Pancreas (tissue), 10 donors: Measurements from ENCODE around the gene CES4A. TPM values are rescaled to one million over a fixed set of nuclear protein-coding genes. Genes with fewer than 3 reads are reported as not detected.

Source experiments
- ATAC-seq, 4 donors: fragments of 200-7000 bp; cut with Tn5 transposase; one replicate each; pipeline versions ENCODE4 v1.8.0 to v1.9.1; 2020; ENCODE audit warnings: mild to moderate bottlenecking in 4 of 4, moderate library complexity in 4 of 4
- DNase-seq, 6 donors: peaks; one replicate each; pipeline ENCODE4 v3.0.0-alpha.2; 2020
- FAIRE-seq: peaks from 2 replicates; lab custom pipeline; 2012; peaks lifted over from hg19 to GRCh38; lab: Jason Lieb, UNC
- H3K27ac ChIP-seq, 4 donors: fragments of 200-600 bp; sonication (generic); 1 replicate in 3 of 4; 2 replicates in 1 of 4; pipeline versions ENCODE4 v1.5.0 to v1.8.0; 2020
- H3K27me3 ChIP-seq, 4 donors: fragments of 200-600 bp; one replicate each; pipeline ENCODE4 v1.8.0; 2021
- H3K36me3 ChIP-seq, 3 donors: fragments of 200-600 bp; sonication (generic) in 1 of 3; one replicate each; pipeline versions ENCODE4 v1.5.0 to v1.8.0; 2020 to 2021
- H3K4me1 ChIP-seq, 3 donors: fragments of 200-600 bp; one replicate each; pipeline ENCODE4 v1.8.0; 2021
- H3K4me3 ChIP-seq, 4 donors: fragments of 200-600 bp; sonication (generic) in 2 of 4; one replicate each; pipeline versions ENCODE4 v1.5.0 to v1.8.0; 2020 to 2021
- H3K9me3 ChIP-seq, 4 donors: fragments of 200-600 bp; one replicate each; pipeline ENCODE4 v1.8.0; 2021
- CTCF ChIP-seq, 4 donors: fragments of 200-600 bp; sonication (generic) in 3 of 4; IDR thresholded peaks; one replicate each; pipeline versions ENCODE4 v1.5.0 to v1.8.0; 2021; ENCODE audit warnings: antibody characterized with exemption in 4 of 4
- WGBS, 2 donors: extraction: QIAGEN DNeasy Blood & Tissue Kit; methylation state at CpG; one replicate each; pipeline ENCODE4 v1.1.7; 2013; 5-methylcytosine and 5-hydroxymethylcytosine counted together
- intact Hi-C, 3 donors: fragments of 100-400 bp; cut with DNase I; formaldehyde crosslinking; loops; one replicate each; pipeline versions ENCODE4 v1.11.1 to v1.14.2; 2022
- polyA plus RNA-seq, 2 donors: library from polyadenylated mRNA; stranded (reverse); fragments of 200-250 nt; gene quantifications; one replicate each; pipeline ENCODE4 v1.2.3, GENCODE V29; 2013
- total RNA-seq, 6 donors: library from RNA; stranded (reverse); fragmentation: NEBNext Ultra II Directional in 4 of 6; extraction: Animal tissue kit (Norgen Biotek cat#: 25700) in 4 of 6; gene quantifications; one replicate each; pipeline versions ENCODE4 v1.2.1 to v1.2.4, GENCODE V29; 2021 to 2023
- donor health status: healthy with polysubstance abuse.
- donor health status: DM: no; HTN: no; CAD: no; lungs with moderate emphysema.
- donor health status: DM: no; HTN: no; CAD: no.
- donor health status: control.
- donor health status: control.
- donor health status: Bipolar disorder and iron deficiency.
- donor health status: DM: yes; HTN: yes; CAD: no.
- donor health status: DM: no; HTN: no; CAD: no.
- donor health status: DM: no; HTN: no; CAD: no.
- donor health status: DM: yes; HTN: yes; CAD: no.

The CES4A gene
- total and polyA plus RNA-seq, 8 donors: 3.2 to 59.5 (median 5.7) TPM

- no peaks in the 10 kb centered on the region for H3K36me3 ChIP-seq
- no peak for TF ChIP-seq CTCF (IDR thresholded peaks at IDR 0.05)
- H3K9me3 ChIP-seq: no peaks in the 10 kb centered on the region
- no peak for FAIRE-seq
- no peaks in the 10 kb centered on the region for H3K27me3 ChIP-seq
- H3K4me3 ChIP-seq: no peak overlapping the region
- H3K27ac ChIP-seq: no peak overlapping the region
- DNase-seq: no peak
- intact Hi-C loops: loop anchor here in 1 of 3 donors (10.0 kb wide), 1 partner anchor 46 kb away; no protein-coding TSS in a partner anchor
- no peak for ATAC-seq
- peaks cover 0 to 5% (median 0%) of the 10 kb centered on the region in 3 donors for H3K4me1 ChIP-seq
- WGBS, 2 donors: 63 to 83% methylated on average over 2 of the region's 2 CpGs
Observed at GRCh38 chr16:66950437-66950836, 38.0 kb upstream of the CES4A start.

GRCh38 chr16:66950971-66951790, 37.2 kb upstream of the CES4A start:
- no peaks in the 10 kb centered on the region for H3K27me3 ChIP-seq
- FAIRE-seq (no peak), DNase-seq (no peak), ATAC-seq (no peak)
- TF ChIP-seq CTCF (IDR thresholded peaks at IDR 0.05): no peak
- H3K9me3 ChIP-seq: no peaks in the 10 kb centered on the region
- H3K27ac ChIP-seq: no peak overlapping the region
- H3K36me3 ChIP-seq: no peaks in the 10 kb centered on the region
- no peak overlapping the region for H3K4me3 ChIP-seq
- H3K4me1 ChIP-seq: peaks cover 0 to 5% (median 0%) of the 10 kb centered on the region in 3 donors
- intact Hi-C loops: loop anchor here in 1 of 3 donors (10.0 kb wide), 1 partner anchor 46 kb away; no protein-coding TSS in a partner anchor
- WGBS, 2 donors: 74 to 83% methylated on average over 4 of the region's 4 CpGs

- Histone ChIP-seq H3K4me1 (peaks cover 0 to 5% (median 0%) of the 10 kb centered on the region in 3 donors), H3K9me3 (no peaks in the 10 kb centered on the region), H3K36me3 (no peaks in the 10 kb centered on the region), H3K27me3 (no peaks in the 10 kb centered on the region), H3K27ac (no peak overlapping the region), H3K4me3 (no peak overlapping the region)
- TF ChIP-seq CTCF (IDR thresholded peaks at IDR 0.05): no peak
- WGBS, 2 donors: 64 to 81% methylated on average over 7 of the region's 7 CpGs
- FAIRE-seq: no peak
- intact Hi-C loops: loop anchor here in 1 of 3 donors (10.0 kb wide), 1 partner anchor 48 kb away; no protein-coding TSS in a partner anchor
- DNase-seq: peak in 1 of 6 donors; percentile 8
- ATAC-seq: no peak
Observed at GRCh38 chr16:66952430-66953110, 35.8 kb upstream of the CES4A start.

- TF ChIP-seq CTCF (IDR thresholded peaks at IDR 0.05): no peak
- no peak for FAIRE-seq
- H3K4me3 ChIP-seq: no peak overlapping the region
- WGBS, 2 donors: 61 to 69% methylated on average over 10 of the region's 10 CpGs
- no peaks in the 10 kb centered on the region for H3K27me3 ChIP-seq
- H3K4me1 ChIP-seq: peaks cover 0 to 2% (median 0%) of the 10 kb centered on the region in 3 donors
- H3K27ac ChIP-seq: no peak overlapping the region
- intact Hi-C loops: loop anchor here in 1 of 3 donors (10.0 kb wide), 1 partner anchor 49 kb away; no protein-coding TSS in a partner anchor
- DNase-seq: peak in 1 of 6 donors; percentile 7
- no peaks in the 10 kb centered on the region for H3K36me3 ChIP-seq
- H3K9me3 ChIP-seq: no peaks in the 10 kb centered on the region
- ATAC-seq: peak in 1 of 4 donors; percentile 8
Observed at GRCh38 chr16:66953462-66954096, 34.8 kb upstream of the CES4A start.
